H9 (cell line): Measurements from ENCODE around the gene YBX1. TPM values are rescaled to one million over a fixed set of nuclear protein-coding genes. Genes with fewer than 3 reads are reported as not detected.

Source experiments
- DNase-seq: peaks from one replicate; pipeline ENCODE4 v3.0.0-alpha.2; 2017
- H2AFZ ChIP-seq: one replicate; pipeline ENCODE4 v1.6.1; 2013; ENCODE audit warnings: mild to moderate bottlenecking, low read length, control low read depth, moderate library complexity
- H2AK5ac ChIP-seq: 2 replicates; pipeline ENCODE4 v1.6.1; 2013; ENCODE audit warnings: low read length, control low read depth, mixed read lengths; ENCODE audit not compliant: insufficient read length
- H2BK120ac ChIP-seq: one replicate; pipeline ENCODE4 v1.6.1; 2013; ENCODE audit warnings: low read depth, mild to moderate bottlenecking, low read length, control low read depth, inconsistent platforms; ENCODE audit not compliant: poor library complexity, severe bottlenecking
- H2BK12ac ChIP-seq: 2 replicates; pipeline ENCODE4 v1.6.1; 2013; ENCODE audit warnings: low read length, control low read depth, mixed read lengths, low read depth; ENCODE audit not compliant: insufficient read length
- H2BK15ac ChIP-seq: 2 replicates; pipeline ENCODE4 v1.6.1; 2013; ENCODE audit warnings: low read depth, low read length, control low read depth
- H2BK20ac ChIP-seq: one replicate; pipeline ENCODE4 v1.6.1; 2013; ENCODE audit warnings: low read depth, mild to moderate bottlenecking, low read length, control low read depth, inconsistent platforms; ENCODE audit not compliant: poor library complexity, severe bottlenecking
- H2BK5ac ChIP-seq: 2 replicates; pipeline ENCODE4 v1.6.1; 2013; ENCODE audit warnings: low read length, control low read depth, mixed read lengths; ENCODE audit not compliant: insufficient read length
- H3K14ac ChIP-seq: 2 replicates; pipeline ENCODE4 v1.6.1; 2013; ENCODE audit warnings: low read length, control low read depth; ENCODE audit not compliant: insufficient read depth
- H3K18ac ChIP-seq: 2 replicates; pipeline ENCODE4 v1.6.1; 2013; ENCODE audit warnings: low read depth, mild to moderate bottlenecking, mixed read lengths, low read length, control low read depth; ENCODE audit not compliant: insufficient read length
- H3K23ac ChIP-seq: 2 replicates; pipeline ENCODE4 v1.6.1; 2013; ENCODE audit warnings: low read length, control low read depth, mixed read lengths, low read depth; ENCODE audit not compliant: insufficient read length
- H3K23me2 ChIP-seq: 2 replicates; pipeline ENCODE4 v1.6.1; 2013; ENCODE audit warnings: low read depth, mild to moderate bottlenecking, mixed read lengths, low read length, control low read depth; ENCODE audit not compliant: insufficient read length, poor library complexity, severe bottlenecking
- H3K27ac ChIP-seq: 2 replicates; pipeline ENCODE4 v1.5.1; 2013; ENCODE audit warnings: low read length, control low read depth, mixed read lengths, low read depth; ENCODE audit not compliant: insufficient read length
- H3K27me3 ChIP-seq: 2 replicates; pipeline ENCODE4 v1.6.1; 2013; ENCODE audit warnings: low read length, control low read depth, inconsistent platforms; ENCODE audit not compliant: insufficient read depth
- H3K4ac ChIP-seq: 2 replicates; pipeline ENCODE4 v1.6.1; 2013; ENCODE audit warnings: low read depth, mild to moderate bottlenecking, control low read depth, inconsistent platforms, low read length, moderate library complexity
- H3K4me1 ChIP-seq: 2 replicates; pipeline ENCODE4 v1.6.1; 2013; ENCODE audit warnings: low read length, control low read depth, inconsistent platforms; ENCODE audit not compliant: insufficient read depth
- H3K4me2 ChIP-seq: 2 replicates; pipeline ENCODE4 v1.6.1; 2013; ENCODE audit warnings: low read length, control low read depth, mixed read lengths; ENCODE audit not compliant: insufficient read length, insufficient read depth
- H3K56ac ChIP-seq: 2 replicates; pipeline ENCODE4 v1.6.1; 2013; ENCODE audit warnings: low read depth, mild to moderate bottlenecking, mixed read lengths, low read length, control low read depth; ENCODE audit not compliant: insufficient read length
- H3K79me1 ChIP-seq: 2 replicates; pipeline ENCODE4 v1.6.1; 2013; ENCODE audit warnings: low read depth, mild to moderate bottlenecking, moderate library complexity, low read length, control low read depth, inconsistent platforms; ENCODE audit not compliant: insufficient read depth, poor library complexity, severe bottlenecking
- H3K79me2 ChIP-seq: 2 replicates; pipeline ENCODE4 v1.6.1; 2013; ENCODE audit warnings: low read length, control low read depth, inconsistent platforms; ENCODE audit not compliant: insufficient read depth
- H3K9ac ChIP-seq: 2 replicates; pipeline ENCODE4 v1.6.1; 2013; ENCODE audit warnings: low read length, control low read depth, mixed read lengths; ENCODE audit not compliant: insufficient read length; ENCODE audit errors: extremely low read depth
- H3K9me3 ChIP-seq: one replicate; pipeline ENCODE4 v1.6.1; 2013; ENCODE audit warnings: low read depth, low read length, inconsistent platforms; ENCODE audit not compliant: control insufficient read depth
- H3T11ph ChIP-seq: one replicate; pipeline ENCODE4 v1.6.1; 2013; ENCODE audit warnings: mild to moderate bottlenecking, low read length, control low read depth, inconsistent platforms
- H4K20me1 ChIP-seq: one replicate; pipeline ENCODE4 v1.6.1; 2013; ENCODE audit not compliant: control insufficient read depth, insufficient read length, insufficient read depth
- H4K5ac ChIP-seq: 2 replicates; pipeline ENCODE4 v1.6.1; 2013; ENCODE audit warnings: low read depth, mild to moderate bottlenecking, mixed read lengths, low read length, control low read depth; ENCODE audit not compliant: insufficient read length
- H4K8ac ChIP-seq: replicated peaks from 2 replicates; pipeline ENCODE4 v1.6.1; 2013; ENCODE audit warnings: low read length, control low read depth, mixed read lengths, low read depth; ENCODE audit not compliant: insufficient read length
- H4K91ac ChIP-seq: 2 replicates; pipeline ENCODE4 v1.6.1; 2013; ENCODE audit warnings: low read depth, mild to moderate bottlenecking, moderate library complexity, mixed read lengths, low read length, control low read depth; ENCODE audit not compliant: insufficient read length
- H3K27ac Mint-ChIP-seq, 3 experiments: 2 replicates in 2 of 3; 3 replicates in 1 of 3; pipeline ENCODE4 v1.8.0; 2020 to 2021; ENCODE audit warnings: mixed read lengths in 3 of 3, mild to moderate bottlenecking in 1 of 3, moderate library complexity in 1 of 3
- H3K27me3 Mint-ChIP-seq: 2 replicates; pipeline ENCODE4 v1.8.0; 2021; ENCODE audit warnings: low read depth, mild to moderate bottlenecking, moderate library complexity, mixed read lengths
- H3K36me3 Mint-ChIP-seq, 3 experiments: 2 replicates in 2 of 3; 3 replicates in 1 of 3; pipeline ENCODE4 v1.8.0; 2020 to 2021; ENCODE audit warnings: low read depth in 3 of 3, mixed read lengths in 3 of 3; ENCODE audit not compliant: insufficient read depth in 1 of 3
- H3K4me1 Mint-ChIP-seq, 2 experiments: 2 replicates each; pipeline ENCODE4 v1.8.0; 2020; ENCODE audit warnings: mixed read lengths in 2 of 2
- H3K4me3 Mint-ChIP-seq, 2 experiments: 2 replicates in 1 of 2; 3 replicates in 1 of 2; pipeline ENCODE4 v1.8.0; 2020 to 2021; ENCODE audit warnings: mild to moderate bottlenecking in 2 of 2, mixed read lengths in 2 of 2, moderate library complexity in 1 of 2
- H3K9me3 Mint-ChIP-seq, 2 experiments: 2 replicates in 1 of 2; 3 replicates in 1 of 2; pipeline ENCODE4 v1.8.0; 2020; ENCODE audit warnings: mild to moderate bottlenecking in 2 of 2, mixed read lengths in 2 of 2, moderate library complexity in 1 of 2
- CTCF ChIP-seq: fragments of 200-600 bp; sonication (generic); conservative IDR thresholded peaks from 3 replicates; pipeline ENCODE4 v1.8.0; 2021; ENCODE audit warnings: antibody characterized with exemption, mild to moderate bottlenecking
- WGBS: extraction: QIAGEN DNeasy Blood & Tissue Kit; methylation state at CpG from one replicate; pipeline ENCODE4 v1.1.7; 2013; ENCODE audit warnings: missing lambda C conversion rate, low lambda C conversion rate, mixed read lengths; ENCODE audit not compliant: insufficient read length; ENCODE audit errors: extremely low coverage; 5-methylcytosine and 5-hydroxymethylcytosine counted together
- total RNA-seq: library from RNA; stranded (reverse); gene quantifications from 2 replicates; pipeline ENCODE4 v1.2.1, GENCODE V29; 2021

The YBX1 gene
- total RNA-seq, 1 experiment from 2014 or later = 1,019 TPM

GRCh38 chr1:42730002-42730401 is 47.8 kb downstream of the YBX1 start:
- whole genome bisulfite sequencing = no CpG with 5 or more reads among the region's 3 CpGs
- H4K5ac ChIP-seq = no peak overlapping the region
- DNase-seq = no peak
- no peak overlapping the region for H2BK120ac ChIP-seq
- peak; percentile 21; the same call in 1 of the 3 replicates for TF ChIP-seq CTCF
- no peaks in the 10 kb centered on the region for H4K20me1 ChIP-seq
- no peak overlapping the region for H2AFZ ChIP-seq
- H3K79me2 ChIP-seq = no peaks in the 10 kb centered on the region
- Mint-ChIP-seq H3K9me3 (no peaks in the 10 kb centered on the region), H3K4me3 (peak overlapping the region in 1 of 2 experiments; percentile 39; a peak in 1 of 5 replicates), H3K27ac (no peak overlapping the region), H3K4me1 (peaks cover 11 to 26% of the 10 kb centered on the region in 2 experiments), H3K36me3 (peaks cover 0 to 3% (median 0%) of the 10 kb centered on the region in 3 experiments; a peak in 2 of 7 replicates), H3K27me3 (no peaks in the 10 kb centered on the region; the same call in 1 of the 2 replicates)
- H3K9me3 ChIP-seq = no peaks in the 10 kb centered on the region
- H2BK12ac ChIP-seq = no peak overlapping the region
- H4K8ac ChIP-seq = no peak overlapping the region
- H3K23me2 ChIP-seq = no peaks in the 10 kb centered on the region
- no peaks in the 10 kb centered on the region for H3K27me3 ChIP-seq
- H3K56ac ChIP-seq = no peak overlapping the region
- H3T11ph ChIP-seq = no peak overlapping the region
- no peaks in the 10 kb centered on the region; the same call in 1 of the 2 replicates for H3K4me1 ChIP-seq
- no peak overlapping the region for H2BK5ac ChIP-seq
- no peak overlapping the region for H3K4me2 ChIP-seq
- H3K27ac ChIP-seq = no peak overlapping the region
- no peak overlapping the region for H3K18ac ChIP-seq
- H3K9ac ChIP-seq = no peak overlapping the region
- H2AK5ac ChIP-seq = no peak overlapping the region
- H4K91ac ChIP-seq = no peak overlapping the region
- H3K79me1 ChIP-seq = no peaks in the 10 kb centered on the region
- H3K23ac ChIP-seq = no peak overlapping the region
- H3K4ac ChIP-seq = no peak overlapping the region
- H3K14ac ChIP-seq = no peak overlapping the region
- H2BK15ac ChIP-seq = no peak overlapping the region
- H2BK20ac ChIP-seq = no peak overlapping the region
